DMS 273 (cell line): ENCODE data around the gene DEFB132.
A peak's percentile ranks its signal among the peaks of the same experiment; 100 is the strongest.

Experiments used
- DNase-seq: peaks from one replicate; lab custom pipeline; 2025; ENCODE audit not compliant: unreplicated experiment; lab: John Stamatoyannopoulos, UW

The DEFB132 gene

DNA sequence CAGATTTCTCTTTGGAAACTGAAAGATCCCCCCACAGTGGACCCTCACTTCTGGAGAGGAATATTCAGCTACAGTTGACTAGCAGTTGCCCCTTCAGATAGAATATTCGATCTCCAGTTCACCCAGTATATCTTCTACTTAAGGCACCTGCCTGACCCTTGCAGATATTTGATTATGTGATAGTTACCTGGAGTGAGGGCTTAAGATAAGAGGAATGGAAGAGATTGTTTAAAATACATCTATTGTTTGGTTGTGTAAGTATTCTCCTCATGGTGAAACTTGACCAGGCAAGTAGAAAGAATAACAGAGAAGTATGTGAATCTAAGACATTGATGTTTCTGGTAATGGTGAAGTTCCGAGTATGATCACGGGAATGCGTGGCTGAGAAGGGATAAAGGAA is 38.3 kb downstream of the DEFB132 start:
- no peak for DNase-seq

DNA sequence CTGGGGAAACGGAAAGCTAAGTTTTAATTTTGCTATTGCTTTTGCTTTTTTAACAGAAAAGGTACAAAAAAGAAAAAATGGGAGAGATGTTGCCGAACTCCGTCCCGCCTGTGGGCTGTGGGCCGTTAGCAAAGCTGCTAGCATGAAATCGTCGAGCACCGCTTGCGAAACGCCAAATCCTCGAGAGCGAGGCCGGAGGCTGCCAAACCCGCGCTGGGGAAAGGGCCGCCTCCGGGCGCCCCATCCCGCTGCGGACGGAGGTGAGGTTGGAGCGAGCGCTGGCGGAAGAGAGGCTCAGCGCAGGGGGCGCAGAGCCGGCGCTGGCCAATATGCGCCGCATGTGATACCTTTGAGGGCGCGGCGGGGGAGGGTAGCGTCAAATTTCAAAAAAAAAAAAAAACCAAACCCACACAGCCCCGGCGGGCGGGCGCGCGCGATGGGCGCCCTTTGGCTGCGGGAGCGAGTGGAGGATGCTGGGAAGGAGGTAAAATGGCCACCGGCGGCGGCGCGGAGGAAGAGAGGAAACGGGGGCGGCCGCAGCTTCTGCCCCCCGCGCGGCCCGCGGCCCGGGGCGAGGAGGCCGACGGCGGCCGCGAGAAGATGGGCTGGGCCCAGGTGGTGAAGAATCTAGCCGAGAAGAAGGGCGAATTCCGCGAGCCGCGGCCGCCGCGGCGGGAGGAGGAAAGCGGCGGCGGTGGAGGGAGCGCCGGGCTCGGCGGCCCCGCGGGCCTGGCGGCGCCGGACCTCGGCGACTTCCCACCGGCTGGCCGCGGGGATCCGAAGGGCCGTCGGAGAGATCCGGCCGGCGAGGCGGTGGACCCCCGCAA is 39.8 kb downstream of the DEFB132 start, which contains the start of gene ZCCHC3:
Gene ZCCHC3, plus strand, starts transcription at position 473 of the 827 bp plus-strand sequence. Its CDS starts 17 bp downstream, at position 490.
- DNase-seq, result peak; percentile 98

DNA sequence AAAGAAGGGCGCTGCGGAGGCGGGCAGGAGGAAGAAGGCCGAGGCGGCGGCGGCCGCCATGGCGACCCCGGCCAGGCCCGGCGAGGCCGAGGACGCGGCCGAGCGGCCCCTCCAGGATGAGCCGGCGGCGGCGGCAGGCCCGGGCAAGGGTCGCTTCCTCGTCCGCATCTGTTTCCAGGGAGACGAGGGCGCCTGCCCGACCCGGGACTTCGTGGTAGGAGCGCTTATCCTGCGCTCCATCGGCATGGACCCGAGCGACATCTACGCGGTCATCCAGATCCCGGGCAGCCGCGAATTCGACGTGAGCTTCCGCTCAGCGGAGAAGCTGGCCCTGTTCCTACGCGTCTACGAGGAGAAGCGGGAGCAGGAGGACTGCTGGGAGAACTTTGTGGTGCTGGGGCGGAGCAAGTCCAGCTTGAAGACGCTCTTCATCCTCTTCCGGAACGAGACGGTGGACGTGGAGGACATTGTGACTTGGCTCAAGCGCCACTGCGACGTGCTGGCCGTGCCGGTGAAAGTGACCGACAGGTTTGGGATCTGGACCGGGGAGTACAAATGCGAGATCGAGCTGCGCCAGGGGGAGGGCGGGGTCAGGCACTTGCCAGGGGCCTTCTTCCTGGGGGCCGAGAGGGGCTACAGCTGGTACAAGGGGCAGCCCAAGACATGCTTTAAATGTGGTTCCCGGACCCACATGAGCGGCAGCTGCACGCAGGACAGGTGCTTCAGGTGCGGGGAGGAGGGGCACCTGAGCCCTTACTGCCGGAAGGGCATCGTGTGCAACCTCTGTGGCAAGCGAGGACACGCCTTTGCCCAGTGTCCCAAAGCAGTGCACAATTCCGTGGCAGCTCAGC is 40.6 kb downstream of the DEFB132 start:
- DNase-seq, result peak; percentile 75

DNA sequence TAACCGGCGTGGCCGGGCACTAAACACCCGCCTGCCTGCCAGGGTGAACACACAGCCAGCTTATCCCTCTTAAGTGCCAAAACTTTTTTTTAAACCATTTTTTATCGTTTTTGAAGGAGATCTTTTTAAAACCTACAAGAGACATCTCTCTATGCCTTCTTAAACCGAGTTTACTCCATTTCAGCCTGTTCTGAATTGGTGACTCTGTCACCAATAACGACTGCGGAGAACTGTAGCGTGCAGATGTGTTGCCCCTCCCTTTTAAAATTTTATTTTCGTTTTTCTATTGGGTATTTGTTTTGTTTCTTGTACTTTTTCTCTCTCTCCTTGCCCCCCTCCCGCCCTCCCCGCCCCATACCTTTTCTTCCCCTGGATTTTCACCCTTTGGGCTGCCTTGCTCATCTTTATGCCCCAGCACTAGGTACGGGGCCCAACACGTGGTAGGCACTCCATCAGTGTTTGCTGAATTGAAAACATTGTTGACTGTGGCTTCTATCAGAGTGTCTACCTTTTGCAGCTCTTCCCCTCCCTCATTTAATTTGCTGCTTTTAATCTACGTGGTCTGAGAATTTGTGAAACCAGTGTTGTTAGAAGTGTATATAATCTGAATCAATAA is 41.4 kb downstream of the DEFB132 start:
- DNase-seq, result no peak

DNA sequence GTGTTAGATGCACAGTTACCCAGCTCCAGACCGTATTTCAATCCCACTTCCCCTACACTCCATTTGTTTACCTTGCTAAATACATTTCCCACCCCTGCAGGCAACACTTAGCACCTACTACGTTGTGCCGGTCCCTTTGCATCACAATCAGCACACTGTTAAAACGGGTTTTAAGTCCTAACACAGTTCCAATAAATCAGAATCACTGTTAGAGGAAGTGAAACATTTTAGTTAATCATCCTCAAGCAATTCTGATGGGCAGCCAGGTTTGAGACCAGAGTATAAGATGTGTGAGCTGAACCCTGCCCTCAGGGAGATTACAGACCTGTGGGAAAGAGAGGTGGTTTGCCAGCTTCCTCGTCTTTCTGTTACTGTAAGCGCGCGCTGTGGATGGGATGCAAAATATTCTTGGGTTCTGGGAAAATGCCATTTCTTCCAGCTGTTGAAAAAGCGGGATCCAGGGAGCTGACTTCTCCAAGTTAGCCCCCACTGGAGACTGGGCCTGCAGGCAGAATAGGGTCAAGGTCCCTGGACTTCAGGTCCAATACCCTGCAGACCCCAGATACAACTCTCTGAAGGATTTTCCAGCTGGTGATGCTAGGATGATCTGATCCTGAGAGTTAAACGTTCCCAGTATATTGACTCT is 42.9 kb downstream of the DEFB132 start:
- no peak for DNase-seq

DNA sequence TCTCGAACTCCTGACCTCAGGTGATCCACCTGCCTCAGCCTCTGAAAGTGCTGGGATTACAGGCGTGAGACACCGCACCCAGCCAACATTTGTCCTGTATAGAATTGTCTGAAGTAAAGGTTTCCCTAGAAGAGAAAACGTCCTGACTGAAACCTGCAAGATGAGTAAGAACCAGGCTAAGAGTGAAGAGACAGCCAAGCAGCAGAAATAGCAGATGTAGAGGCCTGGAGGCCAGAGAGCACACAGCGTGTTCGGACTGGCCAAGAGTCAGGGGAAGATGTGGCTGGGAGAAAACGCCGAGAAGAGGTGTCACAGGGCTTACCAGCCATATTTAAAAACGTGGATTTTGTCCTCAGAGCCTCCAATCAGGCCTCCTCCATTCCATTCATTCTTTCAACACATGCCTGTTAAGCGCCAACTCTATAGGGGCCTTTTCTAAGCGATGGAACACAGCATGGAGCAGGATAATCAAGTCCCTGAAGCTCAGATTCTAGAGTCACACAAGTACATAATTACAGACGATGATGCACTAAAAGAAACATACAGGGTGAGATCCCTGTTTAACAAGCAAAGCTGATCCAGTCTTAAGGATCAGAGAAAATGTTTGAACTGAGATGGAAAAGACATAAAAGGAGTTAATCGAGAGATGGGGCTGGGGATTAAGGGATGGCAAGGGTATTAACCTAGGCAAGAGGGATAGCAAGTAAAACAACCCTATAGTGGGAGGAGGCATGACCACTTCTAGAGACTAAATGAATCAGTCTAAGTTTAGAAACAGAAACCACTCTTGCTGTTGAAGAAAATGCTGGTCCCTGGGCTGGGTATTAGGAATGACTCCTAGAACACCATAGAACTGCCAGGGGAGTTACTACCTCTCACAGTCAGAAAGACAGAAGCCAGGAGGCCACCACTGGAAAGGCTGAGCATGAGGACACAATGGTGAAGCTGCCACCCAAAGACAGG is 44.6 kb downstream of the DEFB132 start:
- DNase-seq, result no peak

DNA sequence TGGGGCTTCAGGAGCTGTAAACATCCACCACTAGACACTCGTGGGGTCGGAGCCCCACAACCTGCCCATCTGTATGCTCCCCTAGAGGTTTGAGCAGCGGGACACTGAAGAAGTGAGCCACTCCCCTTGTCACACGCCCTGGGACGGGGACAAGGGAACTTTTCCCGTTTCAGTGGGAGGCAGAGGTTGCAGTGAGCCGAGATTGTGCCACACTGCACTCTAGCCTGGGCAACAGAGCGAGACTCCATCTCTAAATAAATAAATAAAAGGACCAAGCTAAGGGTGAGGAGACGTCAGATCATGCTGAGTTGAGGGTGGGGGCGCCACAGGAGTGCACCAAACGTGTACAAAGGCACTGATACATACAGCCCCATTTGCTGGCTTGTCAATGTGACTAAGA is 48.2 kb downstream of the DEFB132 start:
- no peak for DNase-seq

DNA sequence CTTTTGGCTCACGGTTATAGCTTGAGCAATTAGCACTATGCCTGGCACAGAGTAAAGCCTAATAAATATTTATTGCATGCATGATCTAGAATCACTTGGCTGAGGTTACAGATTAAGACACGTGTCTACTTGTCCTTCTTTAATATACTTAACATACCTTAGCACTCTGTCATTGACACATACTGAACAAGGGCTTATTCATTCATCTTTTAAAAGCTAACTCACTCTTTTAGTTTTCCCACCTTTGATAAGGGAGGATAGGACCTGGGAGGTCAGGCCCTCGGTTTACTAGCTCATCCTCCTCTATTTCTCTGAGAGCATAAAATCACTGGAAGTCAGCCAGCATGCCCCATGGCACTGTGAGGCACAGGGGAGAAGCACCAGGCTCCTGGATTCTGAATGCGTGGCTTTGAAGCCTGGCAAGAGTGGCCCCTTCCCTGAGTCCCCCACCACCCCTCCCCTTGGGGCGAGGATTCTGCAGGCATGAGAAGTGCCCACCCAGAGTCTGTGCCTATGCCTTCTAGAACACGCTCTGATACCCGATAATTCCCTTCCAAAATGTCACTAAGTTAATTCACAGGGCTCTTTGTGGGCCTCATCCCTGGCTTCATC is 51.0 kb downstream of the DEFB132 start:
- no peak for DNase-seq

DNA sequence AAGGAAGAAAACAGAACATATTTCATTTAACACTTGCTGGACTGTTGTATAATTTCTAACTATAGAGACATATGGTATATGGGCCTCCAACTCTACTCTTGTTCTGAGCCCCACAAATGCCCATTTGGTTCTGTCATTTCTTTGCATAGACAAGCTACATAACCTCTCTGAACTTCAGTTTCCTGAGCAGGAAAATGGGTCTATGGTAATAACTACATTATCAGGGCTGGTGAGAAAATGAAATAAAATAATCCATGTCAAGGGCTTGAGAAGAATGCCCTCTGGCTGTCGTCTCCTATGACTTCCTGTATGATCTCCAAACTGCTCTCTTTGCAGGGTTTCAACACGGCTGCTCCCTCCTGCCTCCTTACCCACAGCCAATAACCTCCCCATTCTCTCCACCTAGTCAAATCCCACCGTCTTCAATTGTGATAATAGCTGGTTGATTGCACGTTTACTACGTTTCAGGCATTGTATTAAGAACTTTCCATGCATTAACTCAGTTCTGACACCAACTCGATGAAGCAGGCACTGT is 51.8 kb downstream of the DEFB132 start:
- DNase-seq, result no peak

DNA sequence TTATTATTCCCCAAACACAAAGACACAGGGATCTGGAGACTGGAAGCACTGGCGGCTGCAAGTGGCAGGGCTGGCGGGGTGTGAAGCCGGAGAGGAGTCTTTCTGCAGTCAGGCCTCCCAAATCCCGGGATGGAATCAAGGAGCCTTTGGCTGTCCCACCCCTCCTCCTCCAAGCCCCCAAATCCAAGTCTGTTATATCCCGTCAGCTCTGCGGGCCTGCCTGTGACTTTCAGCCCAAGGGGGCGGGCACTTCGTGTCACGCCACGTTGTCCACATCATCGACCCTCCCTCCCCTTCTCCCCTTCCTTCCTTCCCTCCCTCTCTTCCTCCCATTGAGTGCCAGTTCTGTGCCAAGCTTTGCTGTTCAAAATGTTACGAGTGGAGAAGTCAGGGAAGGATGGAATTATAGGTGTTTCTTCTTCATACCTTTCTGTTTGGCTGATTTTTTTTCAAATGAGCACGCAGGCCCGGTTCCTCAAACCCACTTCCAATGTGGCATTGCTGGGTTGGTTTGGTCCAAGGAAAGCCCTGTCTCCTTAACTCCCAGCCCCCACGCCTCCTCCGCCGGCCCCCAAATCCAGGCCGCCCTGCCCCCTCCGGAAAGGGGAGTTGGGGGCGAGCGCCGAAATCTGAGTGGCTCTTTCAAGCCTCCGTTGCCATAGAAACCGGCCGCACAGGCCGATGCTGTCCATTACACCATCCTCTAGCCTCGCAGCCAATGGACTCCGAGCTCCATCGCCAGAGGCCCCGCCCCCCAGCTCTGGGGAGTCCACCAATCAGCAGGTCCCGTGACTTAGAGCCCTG is 52.5 kb downstream of the DEFB132 start:
- peak; percentile 94 for DNase-seq

DNA sequence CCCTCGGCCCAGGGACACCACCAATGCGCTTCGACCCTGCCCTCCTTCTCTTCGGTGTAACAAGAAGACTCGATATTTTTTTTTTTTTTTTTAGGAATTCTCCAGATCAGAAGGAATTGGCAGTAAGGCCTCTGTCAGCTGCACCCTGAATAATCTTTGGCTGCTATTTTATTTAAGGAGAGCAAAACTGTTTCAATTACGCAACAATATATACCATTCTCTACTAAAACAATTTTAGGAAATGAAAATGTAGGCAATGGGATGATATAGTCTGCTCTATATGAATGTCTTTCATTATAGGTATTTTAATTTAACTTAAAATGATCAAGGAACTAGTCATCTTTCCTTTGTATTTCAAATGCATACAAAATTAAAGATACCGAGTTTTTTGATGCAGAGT is 53.1 kb downstream of the DEFB132 start:
- DNase-seq, result no peak
